PFSK-1 (cell line): ENCODE data around the gene ANKH.

Experiments
- POLR2AphosphoS5 ChIP-seq: IDR thresholded peaks from 2 replicates; pipeline ENCODE4 v1.6.1; 2012; ENCODE audit warnings: low read depth, mild to moderate bottlenecking, control low read depth, low read length, moderate library complexity
- TAF1 ChIP-seq: IDR thresholded peaks from 2 replicates; pipeline ENCODE4 v1.6.1; 2012; ENCODE audit warnings: low read length, control low read depth, borderline replicate concordance; ENCODE audit not compliant: insufficient read depth

DNA sequence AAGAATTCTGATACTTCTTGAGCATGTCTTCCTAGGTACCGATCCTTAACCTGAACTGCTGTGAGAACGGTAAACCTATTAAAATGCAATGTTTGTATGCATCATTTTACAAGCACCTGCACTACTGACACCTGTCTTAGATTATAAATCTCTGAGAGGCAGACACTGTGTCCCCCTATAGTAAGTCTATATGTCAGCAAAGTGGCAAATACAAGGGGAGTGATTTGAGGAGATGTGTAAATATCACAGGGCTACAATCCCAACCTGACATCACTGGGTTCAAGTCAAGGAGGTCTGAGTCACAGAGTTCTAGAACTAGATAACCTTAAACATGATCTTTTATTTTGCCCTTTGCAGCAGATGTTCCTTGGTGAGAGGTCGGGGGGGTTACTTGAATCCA, 64.1 kb downstream of the ANKH start:
- no peak for TF ChIP-seq POLR2AphosphoS5
- no peak for TF ChIP-seq TAF1
